Skeletal muscle satellite cell (primary cell): ENCODE results near the gene BACE2.
"Not testable (repeated sequence)": the region's sequence is repeated elsewhere in the genome, so short reads cannot be mapped to it uniquely, and the experiment has no call there.

Experiments
- H3K27me3 ChIP-seq: 2 replicates; pipeline ENCODE4 v1.7.0; 2013; ENCODE audit warnings: low read length; ENCODE audit not compliant: control insufficient read depth, insufficient read depth
- H3K36me3 ChIP-seq: 2 replicates; pipeline ENCODE4 v1.7.0; 2013; ENCODE audit warnings: mild to moderate bottlenecking, control low read depth, low read length; ENCODE audit not compliant: insufficient read depth
- H3K4me1 ChIP-seq: 2 replicates; pipeline ENCODE4 v1.7.0; 2013; ENCODE audit warnings: low read length; ENCODE audit not compliant: control insufficient read depth, insufficient read depth
- H3K4me2 ChIP-seq: 2 replicates; pipeline ENCODE4 v1.7.0; 2013; ENCODE audit warnings: mild to moderate bottlenecking, low read length
- H3K4me3 ChIP-seq: 2 replicates; pipeline ENCODE4 v1.7.0; 2013; ENCODE audit warnings: low read length
- H3K9ac ChIP-seq: 2 replicates; pipeline ENCODE4 v1.7.0; 2013; ENCODE audit warnings: mild to moderate bottlenecking, low read depth, low read length, moderate library complexity
- H3K9me3 ChIP-seq: replicated peaks from 2 replicates; pipeline ENCODE4 v1.7.0; 2013; ENCODE audit warnings: mild to moderate bottlenecking, control low read depth, low read length

The BACE2 gene

GRCh38 chr21:41230497-41230896 lies 62.5 kb downstream of the BACE2 start:
- Histone ChIP-seq H3K4me3 (no peak overlapping the region), H3K9ac (no peak overlapping the region), H3K4me1 (no peaks in the 10 kb centered on the region), H3K27me3 (no peaks in the 10 kb centered on the region), H3K36me3 (peaks cover 6% of the 10 kb centered on the region), H3K9me3 (no peaks in the 10 kb centered on the region), H3K4me2 (no peak overlapping the region)

- Histone ChIP-seq H3K9me3 (no peaks in the 10 kb centered on the region), H3K4me1 (no peaks in the 10 kb centered on the region), H3K4me3 (no peak overlapping the region), H3K27me3 (no peaks in the 10 kb centered on the region), H3K36me3 (peaks cover 6% of the 10 kb centered on the region), H3K4me2 (no peak overlapping the region), H3K9ac (no peak overlapping the region)
Observed at GRCh38 chr21:41231060-41231459, 63.1 kb downstream of the BACE2 start.

- H3K9me3 ChIP-seq = no peaks in the 10 kb centered on the region
- H3K4me1 ChIP-seq = no peaks in the 10 kb centered on the region
- H3K36me3 ChIP-seq = peaks cover 6% of the 10 kb centered on the region
- no peaks in the 10 kb centered on the region for H3K27me3 ChIP-seq
- no peak overlapping the region for H3K9ac ChIP-seq
- H3K4me3 ChIP-seq = no peak overlapping the region
- H3K4me2 ChIP-seq = no peak overlapping the region
Observed at GRCh38 chr21:41232013-41232412, 64.1 kb downstream of the BACE2 start.

- no peaks in the 10 kb centered on the region for H3K27me3 ChIP-seq
- no peaks in the 10 kb centered on the region for H3K9me3 ChIP-seq
- H3K4me3 ChIP-seq = no peak overlapping the region
- no peaks in the 10 kb centered on the region for H3K4me1 ChIP-seq
- peaks cover 8% of the 10 kb centered on the region for H3K36me3 ChIP-seq
- H3K4me2 ChIP-seq = no peak overlapping the region
- H3K9ac ChIP-seq = no peak overlapping the region
Observed at GRCh38 chr21:41233916-41234315, 66.0 kb downstream of the BACE2 start.

- Histone ChIP-seq H3K27me3 (no peaks in the 10 kb centered on the region), H3K4me3 (no peak overlapping the region), H3K4me2 (no peak overlapping the region), H3K9me3 (no peaks in the 10 kb centered on the region), H3K9ac (no peak overlapping the region), H3K4me1 (no peaks in the 10 kb centered on the region), H3K36me3 (peaks cover 8% of the 10 kb centered on the region)
Observed at GRCh38 chr21:41234569-41234968, 66.6 kb downstream of the BACE2 start.

GRCh38 chr21:41235201-41235600 lies 67.2 kb downstream of the BACE2 start:
- H3K4me3 ChIP-seq = no peak overlapping the region
- no peak overlapping the region for H3K9ac ChIP-seq
- H3K9me3 ChIP-seq = no peaks in the 10 kb centered on the region
- peaks cover 8% of the 10 kb centered on the region for H3K36me3 ChIP-seq
- no peaks in the 10 kb centered on the region for H3K4me1 ChIP-seq
- no peak overlapping the region for H3K4me2 ChIP-seq
- no peaks in the 10 kb centered on the region for H3K27me3 ChIP-seq

- Histone ChIP-seq H3K4me3 (no peak overlapping the region), H3K4me1 (no peaks in the 10 kb centered on the region), H3K9ac (no peak overlapping the region), H3K4me2 (no peak overlapping the region), H3K27me3 (no peaks in the 10 kb centered on the region), H3K9me3 (no peaks in the 10 kb centered on the region), H3K36me3 (peaks cover 8% of the 10 kb centered on the region)
Observed at GRCh38 chr21:41236352-41236973, 68.5 kb downstream of the BACE2 start.

GRCh38 chr21:41238081-41238796 lies 70.3 kb downstream of the BACE2 start:
- H3K27me3 ChIP-seq, H3K36me3 ChIP-seq, H3K4me3 ChIP-seq, H3K9me3 ChIP-seq, H3K9ac ChIP-seq, H3K4me1 ChIP-seq, H3K4me2 ChIP-seq: not testable (repeated sequence)

- no peak overlapping the region for H3K9ac ChIP-seq
- H3K4me1 ChIP-seq = no peaks in the 10 kb centered on the region
- H3K4me2 ChIP-seq = no peak overlapping the region
- H3K27me3 ChIP-seq = no peaks in the 10 kb centered on the region
- H3K4me3 ChIP-seq = no peak overlapping the region
- no peaks in the 10 kb centered on the region for H3K9me3 ChIP-seq
- peaks cover 8% of the 10 kb centered on the region for H3K36me3 ChIP-seq
Observed at GRCh38 chr21:41240040-41240439, 72.1 kb downstream of the BACE2 start.

GRCh38 chr21:41241341-41241740 lies 73.4 kb downstream of the BACE2 start:
- Histone ChIP-seq H3K4me1 (no peaks in the 10 kb centered on the region), H3K27me3 (no peaks in the 10 kb centered on the region), H3K4me2 (no peak overlapping the region), H3K36me3 (peaks cover 8% of the 10 kb centered on the region), H3K9ac (no peak overlapping the region), H3K9me3 (no peaks in the 10 kb centered on the region), H3K4me3 (no peak overlapping the region)

- Histone ChIP-seq H3K9me3 (no peaks in the 10 kb centered on the region), H3K4me2 (no peak overlapping the region), H3K4me3 (no peak overlapping the region), H3K27me3 (no peaks in the 10 kb centered on the region), H3K4me1 (no peaks in the 10 kb centered on the region), H3K36me3 (peaks cover 8% of the 10 kb centered on the region), H3K9ac (no peak overlapping the region)
Observed at GRCh38 chr21:41242238-41242829, 74.4 kb downstream of the BACE2 start.

- no peaks in the 10 kb centered on the region for H3K9me3 ChIP-seq
- no peaks in the 10 kb centered on the region for H3K27me3 ChIP-seq
- H3K4me3 ChIP-seq = no peak overlapping the region
- peaks cover 2% of the 10 kb centered on the region for H3K36me3 ChIP-seq
- no peak overlapping the region for H3K9ac ChIP-seq
- no peak overlapping the region for H3K4me2 ChIP-seq
- no peaks in the 10 kb centered on the region for H3K4me1 ChIP-seq
Observed at GRCh38 chr21:41243107-41243506, 75.1 kb downstream of the BACE2 start.
